Immature natural killer cell (primary cell): ENCODE measurements around the gene CNIH1. TPM values are rescaled to one million over a fixed set of nuclear protein-coding genes. Genes with fewer than 3 reads are reported as not detected.
A peak's percentile ranks its signal among the peaks of the same experiment; 100 is the strongest.

Experiments
- DNase-seq, 3 donors: peaks; one replicate each; pipeline ENCODE4 v3.0.0; 2022; ENCODE audit warnings: mixed read lengths in 1 of 3
- H3K27ac Mint-ChIP-seq, 6 donors: one replicate each; pipeline ENCODE4 v1.8.0; 2020; ENCODE audit warnings: mixed read lengths in 6 of 6, mild to moderate bottlenecking in 5 of 6, inconsistent platforms in 4 of 6, moderate library complexity in 3 of 6
- H3K27me3 Mint-ChIP-seq, 3 donors: one replicate each; pipeline ENCODE4 v1.8.0; 2020 to 2021; ENCODE audit warnings: low read depth in 3 of 3, mild to moderate bottlenecking in 3 of 3, mixed read lengths in 3 of 3, moderate library complexity in 3 of 3, inconsistent platforms in 1 of 3
- H3K36me3 Mint-ChIP-seq, 3 donors: one replicate each; pipeline ENCODE4 v1.8.0; 2020; ENCODE audit warnings: mixed read lengths in 3 of 3, inconsistent platforms in 2 of 3, mild to moderate bottlenecking in 2 of 3
- H3K4me1 Mint-ChIP-seq, 2 donors: one replicate each; pipeline ENCODE4 v1.8.0; 2020; ENCODE audit warnings: inconsistent platforms in 2 of 2, mild to moderate bottlenecking in 2 of 2, mixed read lengths in 2 of 2, moderate library complexity in 1 of 2
- H3K4me3 Mint-ChIP-seq, 5 donors: one replicate each; pipeline ENCODE4 v1.8.0; 2020; ENCODE audit warnings: mild to moderate bottlenecking in 5 of 5, mixed read lengths in 5 of 5, inconsistent platforms in 3 of 5, moderate library complexity in 3 of 5
- H3K9me3 Mint-ChIP-seq, 6 donors: one replicate each; pipeline ENCODE4 v1.8.0; 2020; ENCODE audit warnings: mild to moderate bottlenecking in 6 of 6, mixed read lengths in 6 of 6, inconsistent platforms in 4 of 6, moderate library complexity in 3 of 6
- polyA plus RNA-seq, 3 donors: library from polyadenylated mRNA; unstranded; fragments of 300-500 nt; fragmentation: Illumina TruSeq; gene quantifications; one replicate each; pipeline ENCODE4 v1.2.3, GENCODE V29; 2021

The CNIH1 gene
- polyA plus RNA-seq, result 100 to 1,000 TPM in 1 of 3 donors, 10 to 100 TPM in 2; 59.7 to 101 (median 61.8) TPM

DNA sequence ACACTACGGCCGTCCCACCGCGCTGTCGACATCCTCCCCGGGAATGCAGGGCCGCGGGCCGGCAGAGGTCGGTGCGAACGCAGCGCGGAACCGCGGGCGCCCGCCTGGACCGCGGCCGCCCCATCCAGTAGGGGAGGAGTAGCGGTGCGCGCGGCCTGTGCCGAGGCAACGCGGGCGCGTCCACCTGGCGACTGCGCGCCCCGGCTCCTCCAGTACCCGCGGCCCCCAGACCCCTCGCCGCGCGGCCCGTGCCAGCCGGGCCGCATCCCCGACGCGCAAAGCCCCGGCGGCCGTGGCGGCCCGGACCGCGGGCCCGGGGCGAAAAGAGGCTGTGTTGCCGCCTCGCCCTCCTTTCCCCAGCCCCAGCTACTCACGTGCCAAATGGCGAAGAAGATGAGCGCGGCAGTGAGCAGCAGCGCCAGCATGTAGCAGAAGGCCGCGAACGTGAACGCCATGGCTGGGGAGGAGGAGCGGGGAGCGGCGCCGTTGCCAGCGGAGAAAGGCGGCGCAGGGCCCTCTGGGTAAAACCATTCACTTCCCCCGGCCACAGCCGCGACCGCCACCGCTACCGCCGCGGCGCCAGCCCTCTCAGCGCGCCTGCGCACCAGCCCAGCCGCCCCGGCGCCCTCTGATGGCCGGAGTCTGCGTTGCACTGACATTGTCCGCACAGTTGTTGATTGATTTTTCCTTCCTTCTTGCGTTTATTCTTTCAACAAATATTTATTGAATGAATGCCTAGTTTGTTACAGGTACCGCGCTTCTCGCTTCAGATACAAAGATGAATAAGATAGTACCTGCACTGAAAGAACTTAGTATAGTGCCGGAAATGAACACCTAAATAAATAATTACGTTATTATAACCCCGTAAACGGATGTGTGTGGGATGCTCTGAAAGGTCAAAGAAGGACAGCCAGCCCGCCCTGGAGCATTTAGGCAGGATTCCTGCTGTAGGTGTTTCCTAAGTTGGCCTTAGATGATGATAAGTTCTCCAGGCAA lies at the start of gene CNIH1:
Gene CNIH1, minus strand, starts transcription at position 502 of the 996 bp plus-strand sequence. Its CDS starts 47 bp downstream, at position 455.
- H3K9me3 Mint-ChIP-seq, result no peaks in the 10 kb centered on the region
- peak within 1 kb of the TSS; percentile 80 to 97 (median 91) for H3K27ac Mint-ChIP-seq
- peak within 1 kb of the TSS; percentile 86 to 93 (median 90) for H3K4me3 Mint-ChIP-seq
- DNase-seq, result peak; percentile 93
- no peaks in the 10 kb centered on the region for H3K36me3 Mint-ChIP-seq
- H3K4me1 Mint-ChIP-seq, result peaks cover 23 to 31% of the 10 kb centered on the region in 2 donors
- peaks cover 17 to 22% (median 18%) of the 10 kb centered on the region in 3 donors for H3K27me3 Mint-ChIP-seq

DNA sequence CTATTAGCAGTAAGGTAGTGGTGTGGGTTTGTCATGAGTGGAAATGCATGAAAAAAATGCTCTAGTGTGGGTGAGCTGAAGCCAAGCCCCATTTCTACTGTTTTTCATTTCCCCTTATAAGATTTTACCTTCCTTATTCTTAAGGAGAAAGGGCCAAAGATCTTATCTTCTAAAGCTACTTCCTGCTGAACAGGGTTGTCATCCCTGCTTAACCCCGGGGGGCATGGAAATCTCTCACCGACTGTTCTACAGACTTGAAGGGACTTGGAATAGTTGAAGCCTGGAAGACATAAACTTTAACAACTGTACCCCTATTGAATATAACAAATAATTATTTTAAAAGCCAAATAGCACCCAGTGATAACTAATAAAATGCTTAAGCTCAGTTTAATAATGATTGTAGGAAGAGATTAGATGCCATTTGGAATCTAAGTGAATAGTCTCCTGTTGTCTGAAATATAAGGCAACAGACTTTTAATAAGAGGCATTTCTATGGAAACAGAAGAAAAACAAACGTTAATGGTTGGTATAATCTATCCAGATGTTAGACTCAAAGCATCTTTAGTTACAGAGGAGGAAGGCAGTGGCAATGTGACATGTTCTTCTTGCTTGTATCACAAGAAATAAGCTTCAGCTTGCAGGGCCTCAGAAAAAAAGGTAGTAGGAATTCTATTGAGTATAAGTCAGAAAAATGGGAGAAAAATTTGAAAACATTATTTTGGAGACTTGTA lies 49.4 kb upstream of the CNIH1 start:
- Mint-ChIP-seq H3K9me3 (no peaks in the 10 kb centered on the region), H3K36me3 (no peaks in the 10 kb centered on the region), H3K27me3 (peaks cover 12 to 28% (median 22%) of the 10 kb centered on the region in 3 donors), H3K27ac (peak overlapping the region in 3 of 6 donors; percentile 21 to 88 (median 46)), H3K4me1 (peaks cover 37 to 41% of the 10 kb centered on the region in 2 donors), H3K4me3 (peak overlapping the region in 2 of 5 donors; percentile 29 to 82)
- DNase-seq, result no peak

GRCh38 chr14:54489731-54490444 lies 48.7 kb upstream of the CNIH1 start:
- H3K36me3 Mint-ChIP-seq, result no peaks in the 10 kb centered on the region
- peak overlapping the region; percentile 82 to 93 (median 91) for H3K4me3 Mint-ChIP-seq
- H3K4me1 Mint-ChIP-seq, result peaks cover 45 to 48% of the 10 kb centered on the region in 2 donors
- DNase-seq, result no peak
- peak overlapping the region; percentile 88 to 96 (median 92) for H3K27ac Mint-ChIP-seq
- H3K9me3 Mint-ChIP-seq, result no peaks in the 10 kb centered on the region
- peaks cover 12 to 28% (median 22%) of the 10 kb centered on the region in 3 donors for H3K27me3 Mint-ChIP-seq

DNA sequence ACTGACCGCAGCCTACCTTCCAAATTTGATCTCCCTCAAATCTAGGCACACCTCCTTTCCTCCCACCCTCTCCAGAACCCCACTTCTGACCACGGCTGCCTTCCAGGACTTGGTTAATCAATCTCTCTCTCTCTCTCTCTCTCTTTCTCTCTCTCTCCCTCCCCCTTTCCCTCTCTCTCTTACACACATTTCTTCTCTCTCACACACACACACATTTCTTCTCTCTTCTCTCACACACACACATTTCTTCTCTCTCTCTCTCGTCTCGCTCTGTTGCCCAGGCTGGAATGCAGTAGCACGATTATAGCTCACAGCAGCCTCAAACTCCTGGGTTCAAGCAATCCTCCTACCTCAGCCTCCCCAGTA lies 48.1 kb upstream of the CNIH1 start:
- Mint-ChIP-seq H3K4me1 (peaks cover 50 to 54% of the 10 kb centered on the region in 2 donors), H3K27ac (peak overlapping the region; percentile 88 to 96 (median 92)), H3K36me3 (no peaks in the 10 kb centered on the region), H3K9me3 (no peaks in the 10 kb centered on the region), H3K27me3 (peaks cover 12 to 28% (median 22%) of the 10 kb centered on the region in 3 donors), H3K4me3 (peak overlapping the region; percentile 82 to 93 (median 91))
- no peak for DNase-seq

GRCh38 chr14:54488646-54489317 lies 47.6 kb upstream of the CNIH1 start, which contains the start of gene GMFB:
Gene GMFB, minus strand, starts transcription at chr14:54488980. Its CDS starts 53 bp downstream, at chr14:54488927.
- Mint-ChIP-seq H3K4me3 (peak within 1 kb of the TSS; percentile 82 to 93 (median 91)), H3K27ac (peak within 1 kb of the TSS; percentile 88 to 96 (median 92)), H3K27me3 (peaks cover 12 to 28% (median 22%) of the 10 kb centered on the region in 3 donors), H3K4me1 (peaks cover 56 to 57% of the 10 kb centered on the region in 2 donors), H3K9me3 (no peaks in the 10 kb centered on the region), H3K36me3 (no peaks in the 10 kb centered on the region)
- peak; percentile 85 to 88 (median 87) for DNase-seq

DNA sequence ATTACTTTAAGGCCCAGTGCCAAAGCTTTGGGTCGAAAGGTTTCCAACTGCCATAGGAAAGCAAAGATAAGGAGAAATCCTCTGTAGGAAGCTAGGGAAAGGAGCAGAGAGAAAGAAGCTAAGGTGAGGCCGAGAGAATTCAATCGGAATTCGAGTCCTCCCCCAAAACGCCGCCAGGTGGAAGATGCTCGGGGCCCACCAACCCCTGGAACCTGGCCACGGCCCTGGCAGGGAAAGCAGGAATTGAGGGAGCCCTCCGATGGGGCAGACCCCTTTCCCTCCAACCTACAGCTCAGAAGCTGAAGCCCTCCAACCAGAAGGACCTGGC lies 47.1 kb upstream of the CNIH1 start:
- H3K4me3 Mint-ChIP-seq, result peak overlapping the region; percentile 82 to 92 (median 90)
- DNase-seq, result no peak
- H3K36me3 Mint-ChIP-seq, result no peaks in the 10 kb centered on the region
- peaks cover 10 to 28% (median 22%) of the 10 kb centered on the region in 3 donors for H3K27me3 Mint-ChIP-seq
- no peaks in the 10 kb centered on the region for H3K9me3 Mint-ChIP-seq
- H3K4me1 Mint-ChIP-seq, result peaks cover 60 to 61% of the 10 kb centered on the region in 2 donors
- peak overlapping the region; percentile 84 to 96 (median 90) for H3K27ac Mint-ChIP-seq

- Mint-ChIP-seq H3K4me1 (peaks cover 65% of the 10 kb centered on the region in 2 donors), H3K36me3 (peaks cover 0 to 4% (median 3%) of the 10 kb centered on the region in 3 donors), H3K27ac (peak overlapping the region; percentile 84 to 96 (median 90)), H3K4me3 (peak overlapping the region; percentile 82 to 92 (median 90)), H3K9me3 (no peaks in the 10 kb centered on the region), H3K27me3 (peaks cover 10 to 28% (median 22%) of the 10 kb centered on the region in 3 donors)
- DNase-seq, result no peak
Measured at GRCh38 chr14:54487771-54488170, 46.6 kb upstream of the CNIH1 start.

DNA sequence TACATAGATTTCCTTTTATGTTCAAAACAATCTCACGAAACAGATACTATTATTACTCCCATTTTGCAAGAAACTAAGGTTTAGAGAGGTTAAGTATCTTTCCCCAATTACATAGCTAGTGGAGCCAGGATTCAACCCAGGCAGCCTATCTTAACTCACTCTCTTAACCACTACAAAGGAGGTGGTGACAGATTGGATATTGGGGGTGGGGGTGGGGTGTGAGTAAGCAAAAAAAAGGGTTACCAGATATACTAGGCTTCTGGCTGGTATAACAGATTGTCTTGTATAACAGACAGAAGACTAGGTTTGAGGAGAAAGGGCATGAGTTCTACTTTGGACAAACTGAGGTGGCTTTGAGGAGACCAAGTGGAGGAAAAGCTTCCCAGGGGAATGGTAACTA lies 45.5 kb upstream of the CNIH1 start:
- Mint-ChIP-seq H3K4me3 (peak overlapping the region; percentile 64 to 90 (median 76)), H3K27ac (peak overlapping the region; percentile 15 to 87 (median 69)), H3K9me3 (no peaks in the 10 kb centered on the region), H3K27me3 (peaks cover 10 to 28% (median 22%) of the 10 kb centered on the region in 3 donors), H3K4me1 (peaks cover 67 to 73% of the 10 kb centered on the region in 2 donors), H3K36me3 (peaks cover 0 to 5% (median 4%) of the 10 kb centered on the region in 3 donors)
- DNase-seq, result no peak

GRCh38 chr14:54483846-54484245 lies 42.7 kb upstream of the CNIH1 start:
- DNase-seq, result no peak
- H3K4me1 Mint-ChIP-seq, result peaks cover 53 to 65% of the 10 kb centered on the region in 2 donors
- no peaks in the 10 kb centered on the region for H3K9me3 Mint-ChIP-seq
- peak overlapping the region in 5 of 6 donors; percentile 1 to 37 (median 8) for H3K27ac Mint-ChIP-seq
- peaks cover under 1 to 11% (median 10%) of the 10 kb centered on the region in 3 donors for H3K27me3 Mint-ChIP-seq
- peaks cover 0 to 6% (median 4%) of the 10 kb centered on the region in 3 donors for H3K36me3 Mint-ChIP-seq
- no peak overlapping the region for H3K4me3 Mint-ChIP-seq

DNA sequence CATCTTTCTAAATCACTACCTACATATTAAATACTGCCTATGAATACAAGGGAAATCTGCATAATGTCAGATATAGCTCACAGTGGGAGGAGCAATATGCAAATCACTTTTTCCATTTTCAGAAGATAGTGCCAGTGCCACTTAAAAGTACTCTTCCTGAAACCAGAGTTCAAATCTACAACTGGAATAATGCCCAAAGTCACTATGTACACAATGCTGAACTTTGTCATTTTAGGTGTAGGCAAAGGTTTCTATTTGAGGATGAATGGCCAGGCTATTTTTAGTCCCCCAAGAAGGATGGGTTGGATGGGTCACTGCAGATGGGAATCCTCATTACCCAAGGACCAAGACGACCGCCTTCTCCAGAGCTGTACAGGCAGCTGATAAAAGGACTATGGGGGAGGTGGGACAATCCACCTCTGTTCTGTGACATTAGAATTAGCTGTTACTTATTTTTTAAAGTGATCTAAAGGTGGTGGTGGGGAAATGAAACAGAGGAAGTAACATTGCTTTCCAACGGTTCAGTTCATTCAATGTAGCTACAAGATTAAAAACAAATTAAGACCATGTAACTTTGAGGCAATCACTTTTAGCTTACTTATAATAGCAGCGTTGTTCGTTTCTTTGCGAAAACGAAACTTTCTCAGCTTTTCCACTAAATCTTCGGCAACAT lies 42.0 kb upstream of the CNIH1 start:
- Mint-ChIP-seq H3K4me3 (no peak overlapping the region), H3K27ac (peak overlapping the region in 2 of 6 donors; percentile 4 to 9)

DNA sequence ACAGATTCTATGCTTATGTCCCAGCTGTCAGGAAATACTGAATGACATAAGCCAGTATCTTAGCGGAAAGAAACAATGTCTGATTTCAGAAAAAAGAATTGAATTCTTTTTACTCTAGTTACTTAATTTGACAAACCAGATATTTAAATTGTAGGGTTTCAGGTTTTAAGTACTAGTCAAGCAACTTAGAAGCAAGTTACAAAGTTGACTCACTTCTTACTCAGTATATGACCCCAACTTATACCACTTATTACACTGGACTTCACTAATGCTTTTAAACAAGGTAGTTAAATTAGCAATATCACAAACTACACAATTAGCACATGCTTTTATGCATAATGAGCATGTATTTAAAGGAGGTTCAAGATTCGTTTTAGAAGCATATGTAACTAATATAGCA lies 40.5 kb upstream of the CNIH1 start:
- no peak overlapping the region for H3K4me3 Mint-ChIP-seq
- peaks cover 0 to under 1% (median 0%) of the 10 kb centered on the region in 3 donors for H3K27me3 Mint-ChIP-seq
- no peak overlapping the region for H3K27ac Mint-ChIP-seq
- H3K36me3 Mint-ChIP-seq, result peaks cover 0 to 16% (median 14%) of the 10 kb centered on the region in 3 donors
- H3K9me3 Mint-ChIP-seq, result no peaks in the 10 kb centered on the region
- peaks cover 36 to 50% of the 10 kb centered on the region in 2 donors for H3K4me1 Mint-ChIP-seq
- DNase-seq, result no peak

More for the DNA sequence above, 42.0 kb upstream of the CNIH1 start:
- peaks cover 51 to 63% of the 10 kb centered on the region in 2 donors for H3K4me1 Mint-ChIP-seq
- H3K36me3 Mint-ChIP-seq, result peaks cover 0 to 9% (median 9%) of the 10 kb centered on the region in 3 donors
- peaks cover 0 to 9% (median 7%) of the 10 kb centered on the region in 3 donors for H3K27me3 Mint-ChIP-seq
- no peaks in the 10 kb centered on the region for H3K9me3 Mint-ChIP-seq
- no peak for DNase-seq
